GM20431 (cell line): ENCODE measurements around the gene SKI.

Source experiments
- in situ Hi-C: fragments of 300-500 bp; cut with MseI, MboI; formaldehyde crosslinking; loops from one replicate; pipeline ENCODE4 v1.15.0; 2020; ENCODE audit warnings: low sequenced_read_pairs; ENCODE audit not compliant: unreplicated experiment

Gene SKI

DNA sequence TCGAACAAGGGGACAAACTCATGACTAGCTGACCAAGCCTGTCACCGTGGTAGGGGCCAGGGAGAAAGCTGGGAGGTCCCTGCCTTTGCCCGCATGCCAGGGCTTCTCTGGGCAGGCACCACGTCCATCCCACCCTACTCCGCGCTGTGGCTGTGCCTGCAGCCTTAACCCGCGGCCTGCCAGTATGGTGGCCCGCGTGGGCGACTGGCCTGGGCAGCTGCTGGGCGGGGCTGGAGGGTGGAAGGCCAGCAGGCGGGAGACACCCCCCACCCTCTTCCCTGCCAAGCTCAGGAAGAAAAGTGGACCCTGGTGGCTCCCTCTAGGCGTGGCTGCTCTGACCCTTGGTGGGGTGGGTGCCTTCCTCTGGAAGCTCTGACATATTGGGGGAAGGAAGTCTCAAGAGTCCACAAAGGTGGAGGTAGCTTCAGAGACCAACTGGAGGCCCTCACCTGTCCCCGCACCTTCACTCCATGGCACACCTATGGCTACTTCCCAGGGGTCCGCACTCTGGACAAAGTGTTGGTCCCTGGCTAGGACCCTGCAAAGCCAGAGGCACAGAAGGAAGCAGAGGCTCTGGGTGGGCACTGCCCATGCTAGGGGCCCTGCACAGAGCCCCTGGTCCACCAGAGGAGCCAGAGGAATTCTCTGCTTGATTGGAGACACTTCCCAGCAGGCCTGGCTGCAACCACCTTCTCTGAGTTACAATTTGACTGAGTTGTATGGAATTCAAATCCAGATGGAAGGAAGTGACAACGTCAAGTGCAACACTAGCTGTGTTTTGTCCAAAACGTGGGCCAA is 3.3 kb upstream of the SKI start:
- in situ Hi-C loops, result no loop called here

DNA sequence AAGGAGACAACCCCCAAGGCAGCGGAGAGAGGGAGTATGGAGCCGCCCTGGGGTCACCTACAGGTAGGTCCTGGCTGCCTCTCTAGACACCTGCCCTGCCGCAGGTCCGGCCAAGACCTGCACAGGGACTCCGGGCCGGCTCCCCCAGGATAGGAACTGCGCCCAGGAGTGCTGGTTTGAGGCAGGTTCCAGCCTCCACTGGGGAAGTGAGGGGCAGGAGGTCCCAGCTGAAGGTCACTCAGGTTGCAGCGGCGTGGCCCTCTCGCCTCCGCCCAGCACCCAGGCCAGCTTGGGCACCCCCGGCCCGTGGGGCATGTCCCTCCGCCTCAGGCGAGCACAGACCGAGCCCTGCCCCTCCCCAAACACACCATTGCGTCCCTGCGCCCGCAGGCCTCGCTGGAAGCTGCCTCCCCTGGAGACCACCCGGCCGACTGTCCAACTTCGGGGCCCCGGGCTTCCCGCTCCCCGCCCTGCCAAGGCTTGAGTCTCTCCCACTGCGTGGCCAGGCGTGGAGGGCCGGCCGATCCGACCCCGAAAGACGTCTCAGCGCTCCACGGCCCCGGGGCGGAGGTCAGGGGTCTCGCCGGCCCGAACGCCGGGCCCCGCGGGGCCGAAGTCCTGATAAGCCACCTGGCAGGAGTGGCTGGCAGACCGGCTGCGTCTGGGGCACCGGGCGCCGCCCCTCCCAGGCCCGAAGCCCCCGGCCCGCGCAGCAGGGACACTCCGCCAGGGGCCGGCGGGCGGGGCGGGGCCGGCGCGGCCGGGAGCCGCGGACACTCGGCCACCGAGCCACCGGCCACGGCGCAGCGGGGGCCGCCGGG is 1.4 kb upstream of the SKI start:
- in situ Hi-C loops, result no loop called here

DNA sequence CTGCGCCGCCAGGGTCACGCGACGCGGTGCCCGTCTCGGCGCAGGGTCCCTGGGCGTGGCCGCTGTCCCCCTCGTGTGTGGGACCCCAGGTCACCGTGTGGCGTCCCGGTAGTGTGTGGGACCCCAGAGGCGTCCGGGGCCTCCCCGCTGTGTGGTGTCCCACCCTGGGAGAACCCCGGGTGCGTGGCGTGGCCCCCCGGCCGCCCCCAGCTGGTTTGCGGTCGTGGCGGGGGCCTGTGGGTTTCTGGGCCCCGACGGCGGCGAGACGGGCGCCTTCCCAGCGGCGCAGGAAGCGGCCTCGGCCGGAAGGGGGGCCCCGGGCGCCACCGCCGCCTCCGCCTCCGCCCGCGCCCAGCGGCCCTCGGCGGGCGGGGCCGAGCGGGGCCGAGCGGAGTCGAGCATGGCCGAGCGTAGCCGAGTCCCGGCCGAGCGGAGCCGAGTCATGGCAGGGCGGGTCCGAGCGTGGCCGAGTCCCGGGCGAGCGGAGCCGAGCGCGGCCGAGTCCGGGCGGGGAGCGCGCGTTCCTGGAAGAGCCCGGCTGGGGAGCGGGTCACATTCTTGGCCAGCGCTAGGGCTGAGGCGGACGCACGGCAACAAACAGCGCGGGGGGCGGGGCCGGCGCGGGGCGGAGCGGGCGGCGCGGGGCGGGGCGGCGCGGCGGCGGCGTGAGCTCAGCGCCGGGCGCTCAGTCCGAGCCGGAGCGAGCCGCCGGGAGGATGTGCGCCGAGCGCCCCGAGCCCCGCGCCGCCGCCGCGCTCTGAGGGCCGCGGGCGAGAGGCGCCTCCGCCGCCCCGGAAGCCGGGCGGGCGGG is 568 bp upstream of the SKI start:
- in situ Hi-C loops, result no loop called here

DNA sequence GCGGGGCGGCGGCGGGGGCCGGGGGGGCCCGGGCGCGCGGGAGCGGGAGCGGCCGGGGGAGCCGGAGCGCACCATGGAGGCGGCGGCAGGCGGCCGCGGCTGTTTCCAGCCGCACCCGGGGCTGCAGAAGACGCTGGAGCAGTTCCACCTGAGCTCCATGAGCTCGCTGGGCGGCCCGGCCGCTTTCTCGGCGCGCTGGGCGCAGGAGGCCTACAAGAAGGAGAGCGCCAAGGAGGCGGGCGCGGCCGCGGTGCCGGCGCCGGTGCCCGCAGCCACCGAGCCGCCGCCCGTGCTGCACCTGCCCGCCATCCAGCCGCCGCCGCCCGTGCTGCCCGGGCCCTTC is 546 bp downstream of the SKI start:
- in situ Hi-C loops, result no loop called here

DNA sequence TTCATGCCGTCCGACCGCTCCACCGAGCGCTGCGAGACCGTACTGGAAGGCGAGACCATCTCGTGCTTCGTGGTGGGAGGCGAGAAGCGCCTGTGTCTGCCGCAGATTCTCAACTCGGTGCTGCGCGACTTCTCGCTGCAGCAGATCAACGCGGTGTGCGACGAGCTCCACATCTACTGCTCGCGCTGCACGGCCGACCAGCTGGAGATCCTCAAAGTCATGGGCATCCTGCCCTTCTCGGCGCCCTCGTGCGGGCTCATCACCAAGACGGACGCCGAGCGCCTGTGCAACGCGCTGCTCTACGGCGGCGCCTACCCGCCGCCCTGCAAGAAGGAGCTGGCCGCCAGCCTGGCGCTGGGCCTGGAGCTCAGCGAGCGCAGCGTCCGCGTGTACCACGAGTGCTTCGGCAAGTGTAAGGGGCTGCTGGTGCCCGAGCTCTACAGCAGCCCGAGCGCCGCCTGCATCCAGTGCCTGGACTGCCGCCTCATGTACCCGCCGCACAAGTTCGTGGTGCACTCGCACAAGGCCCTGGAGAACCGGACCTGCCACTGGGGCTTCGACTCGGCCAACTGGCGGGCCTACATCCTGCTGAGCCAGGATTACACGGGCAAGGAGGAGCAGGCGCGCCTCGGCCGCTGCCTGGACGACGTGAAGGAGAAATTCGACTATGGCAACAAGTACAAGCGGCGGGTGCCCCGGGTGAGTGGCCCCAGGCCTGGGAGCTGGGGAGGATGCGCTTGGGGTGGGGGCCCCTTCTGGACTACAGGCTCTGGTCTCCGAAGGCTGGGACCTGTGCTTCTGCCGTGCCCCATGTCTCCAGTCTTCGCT is 1.1 kb downstream of the SKI start:
- in situ Hi-C loops, result no loop called here

DNA sequence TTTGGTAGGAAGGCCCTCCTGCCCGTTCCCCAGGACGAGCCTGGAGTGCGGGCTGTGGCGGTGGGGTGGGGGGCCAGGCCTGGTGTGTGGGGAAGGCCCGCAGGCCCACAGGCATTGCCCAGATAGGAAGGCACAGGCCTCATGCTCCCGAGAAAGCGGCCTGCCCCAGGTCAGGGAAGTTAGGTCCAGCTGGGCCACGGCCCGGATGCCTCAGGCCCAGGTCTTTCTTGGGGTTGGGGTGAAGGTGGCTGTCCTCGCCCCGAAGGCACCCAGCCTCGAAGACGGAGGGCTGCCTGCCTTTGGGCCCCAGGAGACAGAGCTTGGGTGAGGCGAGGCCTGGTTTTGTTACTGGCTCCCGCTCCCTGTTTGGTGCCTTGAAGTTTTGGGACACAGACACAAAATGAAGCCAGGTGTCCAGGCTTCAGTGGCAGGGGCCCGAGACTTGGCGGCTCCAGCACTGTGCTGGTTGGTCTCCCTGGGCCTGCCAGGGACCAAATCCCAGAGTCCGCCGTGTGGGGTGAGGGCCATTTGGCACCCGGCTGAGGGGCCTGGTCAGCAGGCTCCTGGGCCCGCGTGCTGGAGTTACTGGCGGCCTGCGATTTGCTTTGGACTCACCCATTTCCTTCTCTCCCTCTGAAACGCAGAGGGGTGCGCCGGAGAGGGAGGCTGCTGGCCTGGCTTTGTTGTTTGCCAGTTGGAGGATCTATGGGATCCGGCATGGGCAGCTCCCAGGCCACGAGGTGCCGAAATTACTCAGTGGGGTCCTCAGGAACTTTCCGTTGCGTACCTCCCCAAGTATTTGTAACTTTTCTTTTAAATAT is 2.0 kb downstream of the SKI start:
- in situ Hi-C loops, result no loop called here

DNA sequence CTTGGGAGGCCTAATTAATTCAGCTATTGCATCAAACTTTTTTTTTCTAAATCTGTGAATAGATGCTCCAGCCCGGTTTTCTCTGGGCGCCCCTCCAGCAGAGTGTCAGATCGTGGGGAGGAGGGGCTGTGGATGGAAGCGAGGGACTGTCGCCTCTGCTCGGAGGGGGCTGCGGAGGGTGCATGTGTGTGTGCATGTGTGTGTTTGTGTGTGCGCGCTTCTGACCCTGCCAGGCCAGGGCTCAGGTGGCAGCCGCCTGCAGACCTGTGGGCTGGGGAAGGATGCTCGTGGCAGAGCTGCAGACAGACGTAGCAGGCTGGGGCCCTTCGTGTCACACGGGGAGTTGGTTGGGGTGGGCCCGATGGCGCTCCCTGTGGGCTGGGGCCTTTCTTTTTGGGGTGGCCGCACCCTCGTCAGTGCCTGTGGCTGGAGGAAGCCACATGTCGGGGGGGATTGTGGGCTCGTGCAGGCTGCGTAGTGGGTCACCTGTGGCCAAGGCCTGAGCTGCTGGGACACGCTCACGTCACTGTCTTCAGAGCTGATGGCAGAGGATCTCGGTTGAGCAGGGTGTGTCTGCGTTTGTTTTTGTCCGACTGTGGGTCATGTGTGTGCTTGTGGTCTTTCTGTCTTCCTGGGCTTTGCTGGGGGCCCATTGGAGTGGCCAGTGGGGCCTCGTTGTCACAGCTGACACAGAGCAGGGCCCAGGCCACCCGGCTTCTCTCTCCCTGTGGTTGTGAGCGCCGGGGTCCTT is 2.8 kb downstream of the SKI start:
- in situ Hi-C loops, result no loop called here

DNA sequence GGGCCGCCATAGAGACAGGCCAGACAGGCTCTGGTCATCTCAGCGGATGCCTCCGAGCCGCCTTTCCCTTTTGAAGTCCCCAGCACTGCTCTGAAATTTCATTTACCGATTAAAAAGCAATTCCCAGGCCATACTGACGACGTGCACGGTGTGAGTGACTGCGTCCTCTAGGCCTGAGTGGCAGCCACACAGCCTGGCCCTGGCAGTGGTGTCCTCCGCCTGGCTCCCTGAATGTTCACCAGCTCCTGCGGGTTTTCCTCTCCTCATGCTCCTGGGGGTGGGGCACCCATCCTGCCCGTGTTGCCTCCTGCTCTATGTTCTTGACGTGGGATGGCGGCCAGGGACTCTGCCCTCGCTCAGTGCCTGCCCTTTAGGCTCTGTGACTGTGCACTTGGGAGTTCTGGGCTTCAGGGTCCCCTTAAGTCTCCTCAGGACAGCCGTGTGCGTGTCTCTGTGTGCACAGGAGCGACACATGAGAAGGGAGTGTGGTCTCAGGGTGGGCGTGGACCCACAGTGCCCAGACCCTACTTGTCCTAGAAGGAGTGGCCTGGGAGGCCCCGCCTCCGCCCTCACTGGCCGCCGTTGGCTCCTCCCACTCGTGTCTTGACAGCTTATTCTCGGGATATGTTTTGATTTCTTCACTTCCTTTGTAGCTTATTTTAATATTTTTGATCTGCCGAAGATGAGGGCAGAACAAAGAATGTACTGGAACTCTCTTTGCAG is 3.6 kb downstream of the SKI start:
- in situ Hi-C loops, result no loop called here

DNA sequence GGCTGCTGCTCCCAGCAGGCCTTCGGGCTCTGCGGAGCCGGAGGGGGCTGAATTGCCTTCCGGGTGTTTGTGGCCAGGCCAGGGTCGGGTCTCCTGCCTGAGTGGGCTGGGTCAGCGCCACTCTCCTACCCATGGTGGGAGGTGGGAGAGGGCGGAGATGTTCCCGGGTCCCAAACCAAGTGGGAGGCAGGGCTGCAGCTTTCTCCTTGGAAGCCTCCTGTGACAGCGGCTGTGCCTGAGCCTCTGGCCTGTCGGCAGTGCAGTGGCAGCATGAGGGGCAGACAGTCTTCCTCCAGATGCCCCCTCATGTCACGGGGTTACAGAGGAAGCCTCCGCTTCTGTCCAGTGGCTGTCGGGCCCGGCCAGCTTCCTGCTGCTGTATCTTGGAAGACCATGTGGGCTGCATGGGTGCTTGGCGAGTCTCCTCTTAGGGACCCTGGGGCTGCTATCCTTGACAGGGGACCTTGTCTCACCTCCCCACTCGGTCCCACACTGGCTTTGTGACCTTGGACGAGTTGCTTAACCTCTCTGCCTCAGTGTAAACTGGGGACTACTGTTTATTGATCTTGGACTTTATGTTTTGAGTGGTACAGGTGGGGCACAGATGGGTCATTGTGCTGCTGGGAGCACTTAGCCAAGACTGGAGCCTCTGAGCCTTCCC is 4.3 kb downstream of the SKI start:
- in situ Hi-C loops, result no loop called here

DNA sequence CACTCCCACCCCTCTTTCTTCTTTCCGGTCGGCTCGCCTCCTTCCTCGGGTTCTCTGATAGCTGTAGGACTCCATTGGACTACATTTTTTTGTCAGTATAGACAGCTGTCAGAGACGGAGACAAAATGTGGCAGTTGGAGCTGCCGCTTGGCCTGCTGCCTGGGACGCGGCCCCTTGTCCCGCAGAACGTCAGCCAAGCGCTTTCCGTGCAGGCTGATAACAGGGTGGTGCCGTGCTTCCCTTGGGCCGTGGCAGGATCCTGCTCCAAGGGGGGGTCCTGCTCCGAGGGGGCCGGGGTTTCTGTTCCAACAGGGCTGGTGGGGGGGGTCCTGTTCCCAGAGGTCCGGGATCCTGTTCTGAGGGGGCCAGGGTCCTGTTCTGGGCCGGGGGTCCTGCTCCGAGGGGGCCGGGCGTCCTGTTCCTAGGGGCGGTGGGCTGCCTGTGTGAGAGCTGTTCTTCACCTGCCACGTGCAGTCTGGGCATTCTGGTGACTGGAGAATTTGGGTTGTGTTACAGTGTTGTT is 4.9 kb downstream of the SKI start:
- in situ Hi-C loops, result no loop called here

DNA sequence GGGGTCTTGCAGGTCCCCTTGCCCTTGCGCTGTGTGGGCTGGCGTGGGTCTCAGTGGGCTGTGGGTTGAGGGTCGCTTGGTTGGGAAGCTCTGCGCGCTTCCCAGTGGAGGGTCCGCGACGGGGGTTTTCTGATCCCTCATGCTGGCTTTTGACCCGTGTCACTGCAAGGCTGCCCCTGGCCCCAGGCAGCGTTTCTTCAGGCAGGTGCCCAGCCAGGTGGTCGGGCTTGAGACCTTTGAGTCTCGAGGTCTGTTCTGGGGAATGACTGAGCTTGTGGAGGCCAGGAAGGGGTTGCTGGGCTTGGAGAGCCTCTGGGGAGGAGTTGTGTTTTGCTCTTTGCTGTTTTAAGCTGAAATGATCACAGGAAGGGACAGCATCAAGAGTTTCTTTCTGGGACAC is 5.3 kb downstream of the SKI start:
- in situ Hi-C loops, result no loop called here

DNA sequence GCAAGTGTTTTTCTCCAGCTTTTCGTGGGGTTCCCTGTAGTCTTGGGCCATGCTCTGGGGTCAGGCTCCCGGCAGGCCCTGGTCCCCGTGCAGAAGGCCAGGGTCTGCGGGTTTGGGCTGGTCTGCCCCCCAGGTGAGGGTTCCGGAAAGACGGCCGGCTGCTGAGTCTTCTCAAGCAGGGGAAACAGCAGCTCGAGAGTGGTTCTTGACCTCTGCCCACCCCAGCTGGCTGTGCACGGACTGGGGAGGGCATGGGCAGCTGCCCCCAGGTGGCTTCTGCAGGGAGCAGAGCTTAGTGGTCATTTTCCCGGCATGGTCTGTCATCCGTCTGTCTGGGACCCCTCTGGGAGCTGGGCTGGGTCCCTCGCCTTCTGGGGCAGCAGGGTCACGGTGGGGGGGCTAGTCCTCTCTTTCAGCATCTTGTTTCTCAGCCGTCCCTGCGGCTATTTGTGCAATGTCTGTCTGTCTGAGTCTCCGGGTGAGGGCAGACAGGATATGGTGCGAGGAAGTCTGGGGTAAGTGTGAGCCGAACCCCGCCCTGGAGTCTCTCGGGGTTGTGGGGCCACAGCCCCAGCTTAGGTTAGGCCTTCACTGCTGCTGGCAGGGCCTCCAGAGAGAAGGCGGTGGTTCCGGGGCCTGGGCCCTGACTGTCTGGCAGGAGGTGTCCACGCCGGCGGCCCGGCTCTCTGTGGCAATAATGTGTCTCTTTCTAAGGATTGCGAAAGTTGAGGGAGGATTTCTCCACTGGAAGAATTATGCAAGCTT is 6.1 kb downstream of the SKI start:
- in situ Hi-C loops, result no loop called here

DNA sequence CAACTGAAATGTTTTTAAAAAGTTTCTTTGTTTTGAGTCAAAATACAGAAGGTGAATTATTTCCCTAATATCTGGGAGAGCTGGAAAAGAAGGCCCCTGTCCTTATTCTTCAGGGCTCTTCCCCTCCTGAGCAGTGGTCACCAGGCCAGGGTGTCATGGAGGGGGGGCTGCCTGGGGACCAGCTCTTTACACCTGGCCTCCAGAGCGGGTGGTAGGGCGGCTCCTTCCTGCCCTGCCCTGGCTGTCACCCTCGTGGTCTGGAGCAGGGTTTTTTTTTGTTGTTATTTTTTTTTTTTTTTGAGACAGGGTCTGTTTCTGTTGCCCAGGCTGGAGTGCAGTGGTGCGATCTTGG is 6.6 kb downstream of the SKI start:
- in situ Hi-C loops, result no loop called here

DNA sequence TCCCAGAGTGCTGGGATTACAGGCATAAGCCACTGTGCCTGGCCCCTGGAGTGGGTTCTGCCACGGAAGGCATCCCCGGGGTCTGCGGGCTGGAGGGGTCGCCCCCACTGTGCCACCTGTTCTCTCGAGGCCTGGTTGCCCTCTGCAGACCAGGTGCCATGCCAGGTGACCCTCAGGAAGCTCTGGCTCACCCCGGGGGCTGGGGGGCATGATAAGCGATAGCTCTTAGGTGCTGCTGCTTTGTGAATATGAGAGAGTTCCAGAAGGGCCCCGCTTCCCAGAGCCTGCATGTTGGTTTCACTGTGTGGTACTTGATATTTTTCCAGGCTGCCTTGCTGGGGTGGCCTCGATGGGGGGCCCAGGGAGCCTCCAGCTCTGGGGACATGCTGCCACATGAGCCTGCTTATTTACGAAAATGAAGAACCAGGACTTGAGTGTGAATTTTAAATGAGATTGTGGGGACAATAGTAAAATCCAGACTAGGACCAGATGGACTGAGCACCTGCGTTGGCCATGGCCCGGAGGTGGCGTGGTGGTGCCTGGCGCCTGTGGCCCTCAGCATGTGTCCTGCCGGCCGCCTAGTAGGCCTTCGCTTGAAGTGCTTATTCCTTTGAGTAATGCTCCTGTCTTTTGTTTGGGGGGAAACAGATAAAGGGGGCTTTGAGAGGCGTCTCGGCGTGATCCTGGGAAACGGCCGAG is 7.3 kb downstream of the SKI start:
- in situ Hi-C loops, result no loop called here

DNA sequence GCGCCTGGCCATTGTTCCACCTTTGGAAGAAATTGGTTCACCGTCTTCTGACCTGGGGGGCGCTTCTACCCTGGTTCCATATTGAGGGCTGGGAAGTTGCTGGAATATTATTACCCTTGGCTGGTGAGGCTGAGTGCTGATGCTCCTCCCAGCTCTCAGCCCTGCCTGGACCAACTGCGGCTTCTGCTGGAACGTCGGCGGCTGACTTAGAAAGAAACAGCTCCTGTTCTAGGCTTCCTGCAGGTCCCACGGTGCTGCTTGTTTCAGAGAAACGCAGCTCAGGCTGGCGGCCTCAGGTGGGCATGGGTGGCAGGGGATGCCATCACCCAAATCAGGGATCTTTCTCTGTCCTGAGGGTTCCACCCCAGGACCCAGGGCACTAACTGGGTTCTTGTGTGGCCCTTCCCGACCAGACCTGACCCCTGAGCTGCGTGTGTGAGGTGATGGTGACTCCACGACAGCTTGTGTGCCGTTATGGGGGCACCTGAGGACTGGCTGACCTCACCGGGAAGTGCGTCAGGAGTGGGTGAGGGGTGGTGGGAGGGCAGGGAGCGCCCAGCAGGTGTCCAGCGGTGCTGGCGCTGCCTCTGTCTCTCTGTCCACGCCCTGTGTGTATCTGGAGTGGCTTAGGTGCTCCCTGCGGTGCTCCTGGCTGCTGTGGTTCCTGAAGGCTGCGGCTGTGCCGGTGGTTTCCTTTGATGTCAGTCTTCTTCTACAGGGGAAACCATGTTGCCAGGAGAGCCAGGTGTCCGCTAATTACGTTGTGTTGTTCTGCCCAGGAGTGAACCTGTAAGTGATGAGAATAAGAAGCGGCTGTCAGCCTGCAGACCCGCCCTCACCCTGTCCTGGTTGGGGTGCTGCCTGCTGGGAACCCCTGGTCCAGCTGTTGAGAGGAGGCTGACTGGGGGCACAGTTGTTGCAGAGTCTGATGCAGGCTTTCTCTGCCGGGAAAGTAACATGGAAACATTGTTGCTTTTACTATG is 8.9 kb downstream of the SKI start:
- in situ Hi-C loops, result no loop called here
